Natural killer cell (primary cell): ENCODE measurements around the gene TTC8. TPM values are rescaled to one million over a fixed set of nuclear protein-coding genes. Genes with fewer than 3 reads are reported as not detected.

Experiments
- ATAC-seq, 3 donors: fragments of 150-1000 bp in 2 of 3; fragments of 200-7000 bp in 1 of 3; cut with Tn5 transposase; 1 replicate in 1 of 3; 2 replicates in 2 of 3; pipeline ENCODE4 v1.10.0; 2021; ENCODE audit warnings: mild to moderate bottlenecking in 2 of 3, moderate library complexity in 2 of 3
- DNase-seq, 2 donors: peaks; one replicate each; pipeline versions ENCODE4 v3.0.0 to v3.0.0-alpha.2; 2013 to 2021; ENCODE audit warnings: mixed read lengths in 1 of 2
- H3K27ac ChIP-seq: one replicate; pipeline ENCODE4 v1.5.1; 2013; ENCODE audit warnings: mild to moderate bottlenecking, low read length
- H3K27me3 ChIP-seq: one replicate; pipeline ENCODE4 v1.6.1; 2013; ENCODE audit warnings: low read length; ENCODE audit not compliant: control insufficient read depth, insufficient read depth
- H3K36me3 ChIP-seq: one replicate; pipeline ENCODE4 v1.6.1; 2013; ENCODE audit warnings: low read length; ENCODE audit not compliant: control insufficient read depth, insufficient read depth
- H3K4me1 ChIP-seq: one replicate; pipeline ENCODE4 v1.6.1; 2013; ENCODE audit warnings: low read length; ENCODE audit not compliant: control insufficient read depth, insufficient read depth
- H3K4me3 ChIP-seq: one replicate; pipeline ENCODE4 v1.5.1; 2013; ENCODE audit warnings: low read length
- H3K9me3 ChIP-seq: one replicate; pipeline ENCODE4 v1.6.1; 2013; ENCODE audit warnings: low read length; ENCODE audit not compliant: control insufficient read depth, insufficient read depth
- H3K27ac Mint-ChIP-seq, 2 donors: one replicate each; pipeline ENCODE4 v1.8.0; 2022; ENCODE audit warnings: mild to moderate bottlenecking in 2 of 2, mixed read lengths in 2 of 2, moderate library complexity in 1 of 2
- H3K27me3 Mint-ChIP-seq, 2 donors: one replicate each; pipeline ENCODE4 v1.8.0; 2022; ENCODE audit warnings: low read depth in 2 of 2, mixed read lengths in 2 of 2
- H3K36me3 Mint-ChIP-seq: one replicate; pipeline ENCODE4 v1.8.0; 2022; ENCODE audit warnings: mixed read lengths
- H3K4me1 Mint-ChIP-seq, 2 donors: one replicate each; pipeline ENCODE4 v1.8.0; 2022; ENCODE audit warnings: mixed read lengths in 2 of 2
- H3K4me3 Mint-ChIP-seq: one replicate; pipeline ENCODE4 v1.8.0; 2022; ENCODE audit warnings: mild to moderate bottlenecking, moderate library complexity, mixed read lengths
- H3K9me3 Mint-ChIP-seq, 2 donors: one replicate each; pipeline ENCODE4 v1.8.0; 2022; ENCODE audit warnings: mixed read lengths in 2 of 2
- WGBS: methylation state at CpG from one replicate; pipeline ENCODE4 v1.1.7; 2013; ENCODE audit warnings: missing lambda C conversion rate; ENCODE audit not compliant: insufficient coverage; 5-methylcytosine and 5-hydroxymethylcytosine counted together
- intact Hi-C: fragments of 100-400 bp; cut with micrococcal nuclease; formaldehyde crosslinking; loops from one replicate; pipeline ENCODE4 v1.14.2; 2022
- total RNA-seq, 4 donors: library from RNA; stranded (reverse); fragments of 120-200 nt in 1 of 4; gene quantifications; one replicate each; pipeline versions ENCODE4 v1.2.3 to v1.2.4, GENCODE V29; 2013 to 2022
- TF ChIP-seq, protein P1 (sequence below): fragments of 200-600 bp; IDR thresholded peaks from one replicate; pipeline ENCODE4 v1.8.0; 2022; ENCODE audit warnings: antibody characterized with exemption

TTC8 gene
- total RNA-seq, 3 donors from 2014 or later (not counting 1 experiment from before 2014, with no cell fraction given), result 1.3 to 2.4 (median 1.9) TPM

DNA sequence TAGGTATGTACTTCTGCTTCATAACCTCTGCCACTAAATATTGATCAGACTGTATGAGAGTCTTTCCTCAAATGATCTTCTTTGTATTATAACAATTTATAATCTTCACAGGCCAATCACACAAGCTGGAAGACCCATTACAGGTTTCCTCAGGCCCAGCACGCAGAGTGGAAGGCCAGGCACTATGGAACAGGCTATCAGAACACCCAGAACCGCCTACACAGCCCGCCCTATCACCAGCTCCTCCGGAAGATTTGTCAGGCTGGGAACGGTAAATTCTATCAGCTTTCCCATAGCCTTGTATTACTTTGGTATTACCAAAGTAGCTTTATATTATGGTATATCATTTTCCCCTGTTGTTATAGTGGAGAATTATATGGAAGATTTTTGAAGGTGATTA lies 16.5 kb downstream of the TTC8 start:
- Histone ChIP-seq H3K27me3 (no peaks in the 10 kb centered on the region), H3K36me3 (no peaks in the 10 kb centered on the region), H3K4me1 (no peaks in the 10 kb centered on the region), H3K9me3 (no peaks in the 10 kb centered on the region), H3K4me3 (no peak overlapping the region), H3K27ac (no peak overlapping the region)
- Mint-ChIP-seq H3K9me3 (no peaks in the 10 kb centered on the region), H3K4me3 (no peak overlapping the region), H3K4me1 (no peaks in the 10 kb centered on the region), H3K36me3 (no peaks in the 10 kb centered on the region), H3K27me3 (peaks cover 7 to 15% of the 10 kb centered on the region in 2 donors), H3K27ac (no peak overlapping the region)
- 99% methylated on average over 4 of the region's 5 CpGs for WGBS
- no peak for DNase-seq
- TF ChIP-seq, protein P1, sequence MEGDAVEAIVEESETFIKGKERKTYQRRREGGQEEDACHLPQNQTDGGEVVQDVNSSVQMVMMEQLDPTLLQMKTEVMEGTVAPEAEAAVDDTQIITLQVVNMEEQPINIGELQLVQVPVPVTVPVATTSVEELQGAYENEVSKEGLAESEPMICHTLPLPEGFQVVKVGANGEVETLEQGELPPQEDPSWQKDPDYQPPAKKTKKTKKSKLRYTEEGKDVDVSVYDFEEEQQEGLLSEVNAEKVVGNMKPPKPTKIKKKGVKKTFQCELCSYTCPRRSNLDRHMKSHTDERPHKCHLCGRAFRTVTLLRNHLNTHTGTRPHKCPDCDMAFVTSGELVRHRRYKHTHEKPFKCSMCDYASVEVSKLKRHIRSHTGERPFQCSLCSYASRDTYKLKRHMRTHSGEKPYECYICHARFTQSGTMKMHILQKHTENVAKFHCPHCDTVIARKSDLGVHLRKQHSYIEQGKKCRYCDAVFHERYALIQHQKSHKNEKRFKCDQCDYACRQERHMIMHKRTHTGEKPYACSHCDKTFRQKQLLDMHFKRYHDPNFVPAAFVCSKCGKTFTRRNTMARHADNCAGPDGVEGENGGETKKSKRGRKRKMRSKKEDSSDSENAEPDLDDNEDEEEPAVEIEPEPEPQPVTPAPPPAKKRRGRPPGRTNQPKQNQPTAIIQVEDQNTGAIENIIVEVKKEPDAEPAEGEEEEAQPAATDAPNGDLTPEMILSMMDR, result no peak
- intact Hi-C loops, result no loop called here
- no peak for ATAC-seq

DNA sequence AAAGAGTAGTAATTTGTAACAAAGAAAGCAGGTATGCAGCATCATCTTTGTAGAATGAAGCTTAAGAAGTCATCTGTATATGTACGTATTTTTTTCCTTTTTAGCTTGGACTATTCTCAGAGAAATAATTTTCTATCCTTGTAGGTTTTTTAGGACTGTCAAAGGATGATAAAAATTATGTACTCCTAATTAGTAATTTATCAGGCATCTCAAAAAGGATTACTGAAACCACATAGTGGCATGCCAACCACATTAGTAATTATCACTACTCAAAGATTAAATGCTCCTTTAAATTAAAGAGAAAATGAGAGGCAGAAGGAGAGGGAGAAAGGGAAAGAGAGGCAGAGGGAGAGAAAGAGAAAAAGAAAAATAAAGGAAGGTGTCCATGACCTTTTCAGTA lies 17.3 kb downstream of the TTC8 start:
- no peak overlapping the region for H3K27ac ChIP-seq
- H3K27me3 ChIP-seq, result no peaks in the 10 kb centered on the region
- H3K9me3 ChIP-seq, result no peaks in the 10 kb centered on the region
- Mint-ChIP-seq H3K4me1 (no peaks in the 10 kb centered on the region), H3K27ac (no peak overlapping the region), H3K27me3 (peaks cover 7 to 15% of the 10 kb centered on the region in 2 donors), H3K9me3 (no peaks in the 10 kb centered on the region), H3K36me3 (no peaks in the 10 kb centered on the region), H3K4me3 (no peak overlapping the region)
- H3K4me1 ChIP-seq, result no peaks in the 10 kb centered on the region
- DNase-seq (no peak), ATAC-seq (no peak)
- WGBS, result no CpG with 5 or more reads among the region's 1 CpG
- intact Hi-C loops, result no loop called here
- no peaks in the 10 kb centered on the region for H3K36me3 ChIP-seq
- H3K4me3 ChIP-seq, result no peak overlapping the region
- TF ChIP-seq, protein P1, result no peak

DNA sequence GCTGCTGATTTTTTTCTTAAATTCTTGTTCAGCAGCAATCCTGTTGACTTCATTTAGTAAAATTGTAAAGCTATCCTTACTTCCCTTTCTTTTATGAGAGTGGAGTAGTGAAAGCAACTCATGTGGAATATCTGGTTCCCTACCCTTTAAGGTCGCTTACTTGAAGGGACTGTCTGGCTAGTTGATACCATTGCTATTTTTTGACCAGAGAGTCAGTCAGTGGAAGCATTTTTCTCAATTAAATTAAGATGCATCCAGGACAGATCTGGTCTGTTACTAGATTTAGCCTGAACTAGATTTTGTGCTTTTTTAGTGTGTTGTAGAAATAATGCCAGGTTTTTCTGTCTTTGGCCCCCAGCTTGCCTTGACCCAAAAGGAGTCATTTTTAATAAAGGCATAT lies 18.0 kb downstream of the TTC8 start:
- no peaks in the 10 kb centered on the region for H3K36me3 ChIP-seq
- H3K36me3 Mint-ChIP-seq, result no peaks in the 10 kb centered on the region
- ATAC-seq, result no peak
- H3K27ac ChIP-seq, result no peak overlapping the region
- H3K27me3 Mint-ChIP-seq, result peaks cover 7 to 9% of the 10 kb centered on the region in 2 donors
- no peaks in the 10 kb centered on the region for H3K27me3 ChIP-seq
- 87% methylated on average over 1 of the region's 1 CpG for WGBS
- TF ChIP-seq, protein P1, result no peak
- H3K27ac Mint-ChIP-seq, result no peak overlapping the region
- intact Hi-C loops, result no loop called here
- H3K9me3 ChIP-seq, result no peaks in the 10 kb centered on the region
- H3K4me3 Mint-ChIP-seq, result no peak overlapping the region
- no peaks in the 10 kb centered on the region for H3K4me1 ChIP-seq
- no peak overlapping the region for H3K4me3 ChIP-seq
- no peak for DNase-seq
- no peaks in the 10 kb centered on the region for H3K4me1 Mint-ChIP-seq
- H3K9me3 Mint-ChIP-seq, result no peaks in the 10 kb centered on the region

DNA sequence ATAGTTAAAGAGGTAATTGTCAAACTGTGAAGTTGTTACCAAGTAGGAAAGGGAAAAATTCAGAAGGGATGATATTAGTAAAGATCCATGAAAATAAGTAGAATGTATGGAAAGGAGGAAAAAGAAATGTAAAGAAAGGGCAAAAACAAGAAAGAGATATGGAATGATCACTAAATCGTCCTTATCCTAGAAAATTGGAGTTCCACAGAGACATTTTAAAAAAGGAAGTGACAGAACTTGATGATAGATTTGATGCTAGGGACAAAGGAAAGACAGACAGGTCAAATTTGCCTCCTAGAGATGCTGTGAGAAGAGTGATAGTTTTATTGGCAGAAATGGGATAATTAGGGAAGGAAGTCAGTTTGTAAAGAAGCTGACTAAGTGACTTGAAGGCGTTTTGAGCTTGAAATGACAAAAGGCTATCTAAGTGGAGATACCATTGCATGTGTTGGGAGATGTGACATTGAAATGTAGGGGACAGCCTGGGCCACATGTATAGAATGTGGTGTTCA lies 20.6 kb downstream of the TTC8 start:
- no peak overlapping the region for H3K27ac Mint-ChIP-seq
- Histone ChIP-seq H3K4me3 (no peak overlapping the region), H3K27me3 (no peaks in the 10 kb centered on the region), H3K36me3 (no peaks in the 10 kb centered on the region), H3K9me3 (no peaks in the 10 kb centered on the region), H3K27ac (no peak overlapping the region), H3K4me1 (no peaks in the 10 kb centered on the region)
- peaks cover 0 to 10% of the 10 kb centered on the region in 2 donors for H3K27me3 Mint-ChIP-seq
- intact Hi-C loops, result no loop called here
- 88% methylated on average over 2 of the region's 2 CpGs for WGBS
- H3K9me3 Mint-ChIP-seq, result no peaks in the 10 kb centered on the region
- ATAC-seq (no peak), DNase-seq (no peak)
- TF ChIP-seq, protein P1, result no peak
- H3K36me3 Mint-ChIP-seq, result no peaks in the 10 kb centered on the region
- H3K4me3 Mint-ChIP-seq, result no peak overlapping the region
- no peaks in the 10 kb centered on the region for H3K4me1 Mint-ChIP-seq
